IPS DF 19.7 (cell line): ENCODE measurements around the gene MROH2A.

Source experiments
- DNase-seq: peaks from one replicate; pipeline ENCODE4 v3.0.0-alpha.2; 2013; ENCODE audit warnings: low read depth, low spot score

MROH2A gene

DNA sequence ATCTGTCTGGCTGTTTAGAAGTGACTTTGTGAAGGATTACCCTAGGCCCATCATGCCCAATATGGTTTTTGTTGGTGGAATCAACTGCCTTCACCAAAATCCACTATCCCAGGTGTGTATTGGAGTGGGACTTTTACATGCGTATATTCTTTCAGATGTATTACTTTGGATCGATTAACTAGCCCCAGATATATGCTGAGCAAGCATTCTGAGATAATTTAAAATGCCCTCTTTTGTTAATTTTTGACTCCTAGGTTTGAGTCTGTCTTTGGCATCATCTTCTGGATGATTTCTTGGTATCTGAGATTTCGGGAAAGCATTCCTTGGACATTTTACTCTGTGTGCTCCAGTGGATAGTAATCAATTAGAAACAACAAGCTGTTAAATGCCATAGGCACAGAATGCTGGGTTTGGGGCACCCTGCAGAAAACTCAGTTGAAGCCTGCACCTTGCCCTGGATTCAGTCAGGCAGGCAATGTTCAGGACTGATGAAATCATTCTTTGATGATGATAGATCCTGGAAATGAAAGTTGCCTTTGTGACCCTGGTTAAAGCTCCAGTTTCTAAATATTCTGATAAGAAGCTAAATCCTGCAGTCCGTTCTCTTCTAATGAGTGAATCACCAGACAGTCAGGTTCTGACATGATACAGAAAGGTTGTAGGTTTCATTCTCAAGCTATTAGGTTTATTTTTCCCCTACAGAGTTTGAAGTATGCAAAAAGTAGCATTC lies 16.9 kb upstream of the MROH2A start:
- DNase-seq: no peak

DNA sequence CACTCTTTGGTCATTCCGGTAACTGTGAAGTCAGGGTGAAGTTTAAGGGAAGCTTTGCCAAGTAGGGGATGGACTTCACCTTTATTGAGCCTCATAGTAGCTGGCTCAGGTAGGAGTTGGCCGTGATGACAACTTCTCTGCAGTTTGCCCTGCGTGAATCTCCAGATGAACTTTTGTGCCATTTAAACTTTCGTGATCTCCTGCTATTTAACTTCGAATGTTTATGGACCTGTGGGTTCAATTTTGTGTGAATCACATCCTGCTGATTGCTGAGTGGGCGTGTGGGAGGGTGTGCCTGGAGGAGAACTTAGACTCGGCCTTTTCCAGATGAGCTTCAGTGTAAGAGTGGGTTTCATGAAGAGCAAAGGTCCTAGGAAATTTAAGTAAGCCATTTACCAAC lies 13.9 kb upstream of the MROH2A start:
- DNase-seq: no peak

DNA sequence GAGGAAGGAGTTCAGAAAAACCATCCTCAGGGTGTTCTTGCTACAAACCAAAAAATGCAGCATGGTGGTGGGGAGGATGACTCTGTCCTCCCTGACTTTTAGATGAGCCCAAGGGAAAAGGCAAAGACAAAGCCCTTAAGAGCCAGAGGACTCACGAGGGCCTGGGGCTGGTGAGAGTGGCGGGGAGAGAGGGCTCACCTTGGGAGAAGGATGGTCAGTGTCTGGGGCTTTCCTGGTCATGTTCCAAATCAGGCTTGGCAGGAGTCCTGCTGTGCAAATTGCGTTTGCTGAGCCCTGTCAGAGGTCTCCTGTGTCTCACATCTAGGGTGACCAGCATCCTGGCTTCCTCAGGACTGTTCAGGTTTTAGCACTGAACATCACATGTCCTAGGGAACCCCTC lies 13.4 kb upstream of the MROH2A start:
- no peak for DNase-seq

DNA sequence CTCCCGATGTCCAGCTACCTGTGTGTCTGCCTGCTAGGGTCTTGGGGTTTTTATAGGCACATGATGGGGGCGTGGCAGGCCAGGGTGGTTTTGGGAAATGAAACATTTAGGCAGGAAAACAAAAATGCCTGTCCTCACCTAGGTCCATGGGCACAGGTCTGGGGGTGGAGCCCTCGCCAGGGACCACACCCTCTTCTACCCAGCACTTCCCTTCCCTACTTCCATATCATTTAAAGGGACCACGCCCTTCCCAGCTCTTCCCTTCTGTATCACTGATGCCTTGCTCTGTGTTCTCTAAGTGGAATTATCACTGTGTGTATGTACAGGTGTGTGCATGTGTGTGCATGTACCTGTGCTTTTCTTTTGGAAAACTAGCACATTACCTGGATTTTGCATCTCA lies 11.7 kb upstream of the MROH2A start:
- DNase-seq: no peak

DNA sequence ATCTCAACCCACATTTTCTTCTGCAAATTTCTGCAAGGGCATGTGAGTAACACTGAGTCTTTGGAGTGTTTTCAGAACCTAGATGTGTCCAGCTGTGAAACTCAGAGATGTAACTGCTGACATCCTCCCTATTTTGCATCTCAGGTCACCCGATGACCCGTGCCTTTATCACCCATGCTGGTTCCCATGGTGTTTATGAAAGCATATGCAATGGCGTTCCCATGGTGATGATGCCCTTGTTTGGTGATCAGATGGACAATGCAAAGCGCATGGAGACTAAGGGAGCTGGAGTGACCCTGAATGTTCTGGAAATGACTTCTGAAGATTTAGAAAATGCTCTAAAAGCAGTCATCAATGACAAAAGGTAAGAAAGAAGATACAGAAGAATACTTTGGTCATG lies 10.1 kb upstream of the MROH2A start:
- DNase-seq: peak; percentile 5

DNA sequence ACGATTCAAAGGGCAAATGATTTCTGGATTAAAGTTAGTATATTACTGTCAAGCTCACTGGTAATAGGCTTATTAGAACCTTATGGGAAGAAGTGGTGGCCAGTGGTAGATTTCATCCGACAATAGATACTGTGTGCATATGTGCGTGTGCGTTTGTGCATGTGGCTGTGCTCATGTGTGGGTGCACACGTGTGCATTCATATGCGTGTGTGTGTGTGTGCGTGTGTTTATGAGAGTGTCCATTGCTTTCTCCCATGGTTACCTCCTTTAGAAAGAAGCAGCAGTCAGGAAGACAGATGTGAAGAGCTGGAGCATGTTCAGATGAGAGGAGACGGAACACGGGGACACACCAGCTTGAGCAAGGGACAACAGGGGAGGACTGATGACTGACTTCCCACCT lies 8.9 kb upstream of the MROH2A start:
- DNase-seq: no peak

DNA sequence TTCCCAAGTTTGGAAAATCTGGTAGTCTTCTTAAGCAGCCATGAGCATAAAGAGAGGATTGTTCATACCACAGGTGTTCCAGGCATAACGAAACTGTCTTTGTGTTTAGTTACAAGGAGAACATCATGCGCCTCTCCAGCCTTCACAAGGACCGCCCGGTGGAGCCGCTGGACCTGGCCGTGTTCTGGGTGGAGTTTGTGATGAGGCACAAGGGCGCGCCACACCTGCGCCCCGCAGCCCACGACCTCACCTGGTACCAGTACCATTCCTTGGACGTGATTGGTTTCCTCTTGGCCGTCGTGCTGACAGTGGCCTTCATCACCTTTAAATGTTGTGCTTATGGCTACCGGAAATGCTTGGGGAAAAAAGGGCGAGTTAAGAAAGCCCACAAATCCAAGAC lies 6.0 kb upstream of the MROH2A start:
- no peak for DNase-seq

DNA sequence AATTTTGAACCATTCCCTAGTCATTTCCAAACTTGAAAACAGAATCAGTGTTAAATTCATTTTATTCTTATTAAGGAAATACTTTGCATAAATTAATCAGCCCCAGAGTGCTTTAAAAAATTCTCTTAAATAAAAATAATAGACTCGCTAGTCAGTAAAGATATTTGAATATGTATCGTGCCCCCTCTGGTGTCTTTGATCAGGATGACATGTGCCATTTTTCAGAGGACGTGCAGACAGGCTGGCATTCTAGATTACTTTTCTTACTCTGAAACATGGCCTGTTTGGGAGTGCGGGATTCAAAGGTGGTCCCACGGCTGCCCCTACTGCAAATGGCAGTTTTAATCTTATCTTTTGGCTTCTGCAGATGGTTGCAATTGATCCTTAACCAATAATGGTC lies 5.5 kb upstream of the MROH2A start:
- DNase-seq: no peak

DNA sequence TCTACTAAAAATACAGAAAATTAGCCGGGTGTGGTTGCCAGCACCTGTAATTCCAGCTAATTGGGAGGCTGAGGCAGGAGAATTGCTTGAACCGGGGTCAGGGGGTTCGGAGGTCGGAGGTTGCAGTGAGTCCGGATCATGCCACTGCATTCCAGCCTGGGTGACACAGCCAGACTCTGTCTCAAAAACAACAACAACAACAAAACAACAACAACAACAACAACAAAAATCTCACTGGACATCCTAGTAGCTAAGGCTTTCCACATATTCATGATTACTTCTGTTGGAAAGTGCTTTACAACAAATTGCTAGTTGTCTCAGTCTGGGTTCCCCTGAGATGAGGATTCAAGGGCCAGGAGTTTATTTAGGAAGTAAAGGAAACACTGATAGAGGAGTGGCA lies 4.3 kb upstream of the MROH2A start:
- no peak for DNase-seq

DNA sequence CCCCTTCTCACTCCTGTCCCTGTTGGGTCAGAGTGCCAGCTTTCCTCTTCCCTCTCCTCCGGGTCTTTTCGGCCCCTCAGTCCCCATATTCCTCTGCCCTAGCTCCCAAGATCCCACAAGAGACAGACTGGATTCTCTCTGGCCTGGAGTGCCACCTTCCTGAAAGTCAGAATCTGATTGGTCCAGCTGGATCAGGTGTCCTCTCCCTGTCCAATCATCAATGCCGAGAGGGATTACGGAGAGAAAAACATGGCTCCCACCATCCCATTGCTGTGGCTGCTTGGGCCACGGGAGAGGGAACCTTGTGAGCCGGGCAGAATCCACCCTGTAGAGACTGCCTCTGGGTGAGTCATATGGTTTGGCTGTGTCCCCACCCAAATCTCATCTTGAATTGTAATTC lies 2.7 kb upstream of the MROH2A start:
- DNase-seq: no peak

DNA sequence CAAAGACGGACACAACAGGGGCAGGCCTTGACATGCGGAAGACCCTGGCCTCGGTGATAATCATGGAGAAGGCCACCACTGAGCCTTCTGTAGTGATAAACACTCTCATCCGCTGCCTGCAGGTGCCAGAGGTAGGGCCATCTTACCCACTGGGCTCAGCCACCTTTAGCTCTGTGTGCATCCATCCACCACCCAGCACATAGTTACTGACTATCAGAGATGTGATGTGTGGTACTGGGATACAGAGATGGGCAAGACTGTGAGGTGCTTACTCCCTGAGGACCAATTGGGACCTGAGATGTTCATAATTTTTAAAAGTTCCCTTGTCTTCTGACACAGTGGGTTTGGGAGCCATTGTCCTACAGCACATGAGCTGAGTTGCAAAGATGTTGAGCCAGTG lies 1.6 kb downstream of the MROH2A start:
- DNase-seq: no peak

DNA sequence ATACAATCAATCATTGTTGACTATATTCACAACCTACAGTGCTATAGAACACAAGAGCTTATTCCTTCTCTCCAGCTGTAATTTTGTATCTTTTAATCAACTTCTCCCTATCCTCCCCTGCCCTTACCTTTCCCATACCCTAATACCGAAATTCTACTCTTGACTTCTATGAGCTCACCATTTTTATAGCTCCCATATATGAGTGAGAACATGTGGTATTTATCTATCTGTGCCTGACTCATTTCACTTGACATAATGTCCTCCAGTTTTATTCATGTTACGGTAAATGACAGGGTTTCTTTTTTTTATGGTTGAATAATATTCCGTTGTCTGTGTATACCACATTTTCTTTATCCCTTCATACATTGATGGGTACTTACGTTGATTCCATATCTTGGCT lies 2.6 kb downstream of the MROH2A start:
- no peak for DNase-seq

DNA sequence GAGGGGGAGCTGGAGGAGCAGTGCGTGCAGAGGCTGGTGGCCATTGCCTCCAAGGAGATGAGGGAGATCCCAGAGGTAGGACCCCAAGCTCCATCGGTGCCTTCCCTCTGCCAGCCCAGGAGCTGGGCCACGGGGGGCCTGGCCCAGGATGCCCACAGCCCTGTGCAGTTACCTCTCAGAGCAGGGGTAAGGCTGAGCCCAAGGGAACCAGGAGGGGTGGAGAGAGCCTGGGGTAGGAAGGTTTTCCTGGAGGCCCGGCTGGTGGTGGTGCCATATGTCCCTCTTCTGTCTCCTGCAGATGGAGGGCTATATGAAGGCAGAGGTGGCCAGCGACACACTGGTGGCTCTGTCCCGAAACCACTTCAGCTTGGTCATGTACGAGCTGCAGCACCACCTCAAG lies 11.4 kb downstream of the MROH2A start:
- no peak for DNase-seq

DNA sequence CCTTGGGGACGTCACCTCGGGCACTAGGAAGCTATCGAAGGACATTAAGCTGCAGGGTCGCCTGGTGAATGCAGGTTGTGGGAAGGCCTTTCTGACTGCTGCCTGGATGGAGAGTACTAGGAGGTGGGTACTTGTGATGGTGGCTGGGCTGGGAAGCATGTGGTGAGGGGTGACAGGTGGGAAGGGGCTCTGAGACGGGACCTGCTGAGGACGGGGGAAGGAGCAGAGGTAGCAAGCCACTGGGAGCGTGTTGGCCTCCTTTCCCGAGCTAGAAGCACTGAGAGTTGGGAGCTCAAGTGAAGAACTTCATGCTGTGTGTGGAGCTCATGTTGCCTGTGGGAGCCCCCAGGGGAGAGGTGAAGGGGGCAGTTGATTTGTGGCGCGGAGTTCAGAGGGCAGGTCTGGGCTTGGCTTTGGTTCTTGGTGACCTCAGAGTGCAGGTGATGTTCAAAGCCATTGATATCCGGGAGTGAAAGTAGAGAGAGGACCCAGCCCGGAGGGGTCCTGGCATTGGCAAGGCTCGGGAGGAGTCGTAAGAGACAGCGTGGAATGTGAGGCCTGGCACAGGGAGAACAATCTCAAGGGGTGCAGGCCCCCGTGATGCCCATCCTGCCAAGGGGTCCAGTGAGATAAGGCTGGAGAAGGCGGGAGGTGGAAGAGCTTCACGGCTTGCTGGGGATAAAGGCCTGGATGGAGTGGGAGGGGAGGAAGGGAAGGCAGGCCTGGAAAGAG lies 13.2 kb downstream of the MROH2A start:
- DNase-seq: no peak

DNA sequence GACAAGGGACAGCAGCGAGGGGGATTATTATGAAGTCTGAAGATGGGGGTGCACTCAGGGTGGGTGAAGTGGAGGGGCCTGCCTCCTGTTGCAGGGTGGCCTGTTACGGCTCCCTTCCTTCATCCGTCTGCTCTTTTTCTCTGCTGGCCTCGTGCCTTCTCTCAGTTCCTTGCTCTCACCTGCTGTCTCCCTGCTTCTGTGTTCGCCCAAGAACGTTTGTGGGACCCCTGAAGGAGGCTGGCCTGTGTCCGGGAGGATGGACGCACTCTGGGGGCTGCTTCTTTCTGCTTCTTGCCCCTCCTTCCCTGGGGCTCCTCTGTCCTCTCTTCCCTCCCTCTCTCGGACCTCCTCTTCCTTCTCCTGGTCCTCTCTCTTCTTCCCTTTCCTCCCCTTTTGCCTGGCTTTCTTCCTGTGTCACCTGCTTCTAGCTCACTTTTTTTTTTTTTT lies 13.8 kb downstream of the MROH2A start:
- no peak for DNase-seq

DNA sequence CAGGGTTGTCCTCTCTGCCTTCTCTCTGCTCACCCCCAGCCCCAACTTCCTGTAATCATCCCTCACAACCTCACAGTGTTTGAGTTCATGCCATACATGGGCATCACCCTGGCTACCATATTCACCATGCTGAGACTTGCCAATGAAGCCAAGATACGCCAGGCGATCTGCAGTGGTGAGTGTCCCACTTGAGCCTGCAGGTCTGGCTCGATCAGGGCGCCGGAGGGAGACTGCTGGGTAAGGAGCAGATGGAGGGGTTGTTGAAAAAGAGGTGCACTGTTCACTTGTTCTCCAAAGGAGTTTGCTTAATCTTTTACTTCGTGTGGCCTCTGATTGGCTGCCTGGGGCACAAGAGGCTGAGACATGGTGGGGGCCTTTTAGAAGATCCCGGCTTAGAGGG lies 14.6 kb downstream of the MROH2A start:
- no peak for DNase-seq

DNA sequence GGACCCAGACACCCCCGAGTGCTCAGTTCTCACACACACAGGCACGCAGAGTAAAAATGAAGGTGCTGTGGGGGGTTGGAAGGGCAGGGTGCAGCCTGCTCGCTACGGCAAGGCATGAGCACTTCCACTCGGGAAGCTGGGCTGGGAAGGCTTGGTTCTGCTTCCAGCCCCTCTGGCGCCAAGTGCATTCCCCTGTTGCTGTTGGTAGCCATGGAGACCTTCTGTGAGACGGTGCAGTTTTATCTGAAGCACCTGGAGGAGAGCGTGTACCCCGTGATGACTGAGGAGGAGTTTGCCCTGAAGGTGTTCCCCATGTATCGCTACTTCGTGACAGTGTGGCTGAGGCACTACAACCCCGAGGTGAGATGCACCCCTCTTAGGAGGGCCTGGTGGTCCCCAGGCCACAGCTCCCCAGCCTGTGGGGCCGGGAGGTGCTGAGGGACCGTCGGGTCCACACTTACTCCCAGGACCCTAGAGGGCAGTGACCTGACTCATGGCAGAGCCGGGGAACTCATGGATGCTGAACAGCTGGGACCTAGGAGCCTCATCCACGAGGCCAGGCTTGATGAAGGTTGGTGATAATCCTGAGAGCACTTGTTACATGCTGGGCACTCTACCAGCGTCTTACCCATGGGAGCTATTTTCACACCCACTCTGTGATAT lies 15.5 kb downstream of the MROH2A start:
- DNase-seq: no peak

DNA sequence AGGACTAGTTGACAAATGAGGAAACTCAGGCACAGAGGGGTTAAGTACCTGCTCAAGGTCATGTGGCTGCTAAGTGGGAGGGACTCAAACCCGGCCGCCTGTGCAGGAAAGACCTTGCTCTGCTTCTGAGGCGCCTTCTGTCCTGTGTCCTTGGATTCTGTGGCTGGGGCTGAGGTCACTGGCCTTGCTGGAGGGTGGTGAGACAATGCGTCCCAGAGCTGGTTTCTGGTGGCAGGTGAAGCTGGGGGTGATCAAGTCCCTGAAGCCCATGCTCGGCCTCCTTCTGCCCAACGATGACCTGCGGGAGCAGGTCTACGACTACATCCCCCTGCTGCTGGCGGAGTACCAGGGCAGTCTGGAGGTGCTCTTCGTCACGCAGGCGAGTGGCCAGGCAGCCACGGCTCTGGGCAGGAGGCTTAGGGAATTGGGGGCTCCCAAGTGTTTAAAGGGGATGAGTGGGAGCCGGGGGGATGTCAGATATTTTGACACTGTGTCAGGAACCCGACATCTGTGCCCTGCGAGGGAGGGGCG lies 16.1 kb downstream of the MROH2A start:
- DNase-seq: no peak

DNA sequence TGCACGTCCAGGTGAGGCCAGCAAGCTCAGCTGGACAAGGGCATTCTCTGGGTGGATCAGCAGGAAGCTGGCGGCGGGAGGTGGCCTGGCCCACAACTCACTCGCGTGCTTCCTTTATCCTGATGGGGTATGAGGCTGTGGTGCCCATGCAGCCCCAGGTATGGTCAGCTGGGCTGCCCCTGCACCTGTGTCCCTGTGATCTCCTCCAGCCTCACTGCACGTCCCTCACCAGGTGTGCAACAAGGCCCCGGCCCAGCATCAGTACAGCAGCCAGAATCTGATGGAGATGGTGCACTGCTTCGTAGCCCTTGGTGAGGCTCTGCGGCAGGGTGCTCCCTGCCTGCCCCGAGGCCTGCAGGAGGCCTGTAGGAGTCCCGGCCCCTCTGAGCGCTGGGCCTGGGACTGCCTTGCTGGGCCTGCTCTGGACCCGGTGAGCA lies 17.6 kb downstream of the MROH2A start:
- no peak for DNase-seq

DNA sequence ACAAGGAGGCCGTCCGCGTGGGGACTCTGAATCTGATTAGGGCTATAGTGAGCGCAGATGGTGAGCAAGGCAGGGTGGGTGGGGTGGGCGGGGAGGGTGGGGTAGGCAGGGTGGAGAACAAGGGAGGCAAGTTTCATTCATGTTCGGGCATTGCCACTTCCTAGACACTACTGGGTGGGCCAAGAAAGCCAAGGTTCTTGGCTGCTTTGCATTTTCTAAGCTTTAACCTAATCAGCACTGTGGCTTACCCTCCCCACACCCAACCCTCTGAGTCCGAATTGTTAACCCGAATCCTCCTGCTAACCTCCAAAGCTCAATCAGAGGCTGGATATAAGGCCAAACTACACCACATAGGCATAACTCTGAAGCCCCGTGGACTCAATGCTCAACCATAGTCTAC lies 18.1 kb downstream of the MROH2A start:
- DNase-seq: no peak

DNA sequence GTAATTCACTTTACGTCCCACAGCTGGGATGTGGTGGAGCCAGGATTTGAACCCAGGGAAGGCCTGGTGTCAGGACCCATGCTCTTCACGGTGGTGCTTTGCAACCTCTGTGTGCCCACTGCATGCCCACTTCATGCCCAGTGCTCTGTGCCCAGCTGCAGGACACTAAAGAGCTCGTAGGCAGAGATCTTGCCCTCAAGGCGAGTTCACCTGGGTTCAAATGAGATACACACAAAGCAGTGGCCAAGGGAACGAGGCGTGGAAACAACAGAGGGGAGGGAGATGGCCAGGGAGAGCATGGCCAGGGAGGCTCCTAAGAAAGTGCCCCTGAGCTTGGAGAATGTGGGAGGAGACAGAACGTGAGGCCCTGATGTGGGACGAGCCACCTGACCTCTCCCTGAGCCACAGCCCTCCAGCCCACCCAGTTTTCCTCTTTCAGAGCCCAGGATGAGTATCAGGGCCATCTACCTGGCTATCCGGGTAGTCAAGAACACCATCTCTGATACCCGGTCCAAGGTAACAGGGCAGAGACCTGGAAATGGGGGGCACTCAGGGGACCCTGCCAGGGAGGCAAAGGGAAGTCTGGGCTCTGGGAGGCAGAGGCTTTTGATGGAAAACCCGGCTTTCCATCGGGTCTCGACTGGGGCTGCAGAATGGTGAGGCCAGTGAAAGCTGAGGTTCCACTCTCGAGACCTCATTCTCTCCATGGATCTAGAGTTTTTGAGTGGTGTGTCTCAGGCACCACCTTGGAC lies 20.4 kb downstream of the MROH2A start:
- no peak for DNase-seq
